Activated T-helper 1 cell treated with Interleukin-2 at 50 U/mL for 16 hours (primary cell): ENCODE data around the gene POLD1.

Source experiments
- DNase-seq: peaks from one replicate; pipeline ENCODE4 v3.0.0-alpha.2; 2020; ENCODE audit warnings: low read depth

The POLD1 gene

GRCh38 chr19:50466706-50467039 lies 82.5 kb downstream of the POLD1 start:
- DNase-seq: no peak

GRCh38 chr19:50467566-50467965 lies 83.4 kb downstream of the POLD1 start:
- DNase-seq: no peak
